GM08714 (cell line): Measurements from ENCODE around the gene KAT5.
"Not testable (repeated sequence)": the region's sequence is repeated elsewhere in the genome, so short reads cannot be mapped to it uniquely, and the experiment has no call there.

Source experiments
- H3K4me3 ChIP-seq: fragments of 200-500 bp; sonication (Bioruptor generic); 2 replicates; pipeline ENCODE4 v1.5.1; 2014; ENCODE audit warnings: mild to moderate bottlenecking, low read length, inconsistent platforms
- ZNF274 ChIP-seq: IDR thresholded peaks from 2 replicates; pipeline ENCODE4 v1.6.1; 2012; ENCODE audit warnings: mild to moderate bottlenecking, low read depth, low read length

The KAT5 gene

DNA sequence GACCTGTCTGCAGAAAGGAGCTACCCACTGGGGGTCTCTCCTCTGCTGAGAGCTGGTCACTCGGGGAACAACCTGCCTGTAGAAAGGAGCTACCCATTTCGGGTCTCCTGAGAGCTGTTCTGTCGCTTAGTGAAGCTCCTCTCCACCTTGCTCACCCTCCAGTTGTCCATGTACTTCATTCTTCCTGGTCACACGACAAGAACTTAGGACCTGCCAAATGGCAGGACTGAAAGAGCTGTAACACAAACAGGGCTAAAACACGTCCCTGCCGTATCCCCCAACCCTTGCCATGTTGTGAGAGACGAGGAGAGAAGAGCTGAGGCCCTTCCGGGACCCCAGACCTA lies 32.6 kb downstream of the KAT5 start:
- TF ChIP-seq ZNF274 = no peak
- H3K4me3 ChIP-seq = no peak overlapping the region

- H3K4me3 ChIP-seq = no peak overlapping the region
- no peak for TF ChIP-seq ZNF274
Observed at GRCh38 chr11:65745049-65745448, 33.0 kb downstream of the KAT5 start.

- H3K4me3 ChIP-seq = not testable (repeated sequence)
Observed at GRCh38 chr11:65762169-65762568, 50.1 kb downstream of the KAT5 start.

- H3K4me3 ChIP-seq = not testable (repeated sequence)
Observed at GRCh38 chr11:65762816-65763215, 50.8 kb downstream of the KAT5 start.

DNA sequence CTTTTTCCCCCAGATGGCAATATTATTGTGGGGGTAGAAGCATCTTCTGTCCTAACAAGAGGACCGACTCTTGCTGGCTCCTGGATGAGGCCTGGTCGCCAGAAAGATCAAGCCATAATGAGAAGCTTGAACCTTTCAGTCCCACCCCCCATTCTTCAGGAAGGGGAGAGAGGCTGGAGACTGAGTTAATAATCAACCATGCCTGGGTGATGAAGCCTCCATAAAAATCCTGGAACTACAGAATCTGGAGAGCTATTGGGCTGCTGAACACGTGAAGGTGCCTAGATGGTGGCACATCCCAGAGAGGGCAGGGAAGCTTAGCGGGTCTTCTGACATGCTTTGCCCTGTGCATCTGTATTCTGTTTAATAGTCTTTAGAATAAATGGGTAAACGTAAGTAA lies 52.4 kb downstream of the KAT5 start:
- TF ChIP-seq ZNF274 = no peak
- no peak overlapping the region for H3K4me3 ChIP-seq

- no peak for TF ChIP-seq ZNF274
Observed at GRCh38 chr11:65766535-65766934, 54.5 kb downstream of the KAT5 start.

DNA sequence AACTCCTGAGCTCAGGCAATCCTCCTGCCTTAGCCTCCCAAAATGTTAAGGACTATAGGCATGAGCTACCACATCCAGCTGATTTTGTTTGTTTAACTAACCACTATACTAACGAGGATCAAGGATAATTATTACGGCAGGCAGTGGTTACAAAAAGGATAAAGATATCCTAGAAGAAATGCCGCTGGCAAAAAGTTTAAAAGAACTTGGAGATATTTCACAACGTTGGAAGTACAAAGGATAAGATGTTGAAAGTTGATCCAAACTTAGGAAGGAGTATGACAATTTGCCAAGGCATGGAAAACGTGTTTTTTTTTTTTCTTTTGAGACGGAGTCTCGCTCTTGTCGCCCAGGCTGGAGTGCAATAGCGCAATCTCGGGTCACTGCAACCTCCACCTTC lies 55.4 kb downstream of the KAT5 start:
- no peak overlapping the region for H3K4me3 ChIP-seq
- TF ChIP-seq ZNF274 = no peak

More at GRCh38 chr11:65766535-65766934, 54.5 kb downstream of the KAT5 start:
- no peak overlapping the region for H3K4me3 ChIP-seq

- not testable (repeated sequence) for H3K4me3 ChIP-seq
Observed at GRCh38 chr11:65767806-65768205, 55.8 kb downstream of the KAT5 start.
